ENCODE results near the gene DMKN. TPM values are rescaled to one million over a fixed set of nuclear protein-coding genes. Genes with fewer than 3 reads are reported as not detected.

The DMKN gene
- total and polyA plus RNA-seq, 2 of the 4 experiments (the other 2 are of a cell fraction) = 0.36 to 2.4 TPM

- BruUV-seq (replicated peaks) = no TSS peak
- intact Hi-C loops (cut with micrococcal nuclease) (no loop called here), in situ Hi-C loops (cut with MboI; ENCODE audit: low sequenced_read_pairs) (no loop called here), dilution Hi-C loops (cut with HindIII; ENCODE audit: low sequenced_read_pairs, unreplicated experiment) (no loop called here)
- Histone ChIP-seq H4K91ac (ENCODE audit: insufficient read depth, low read depth, low read length) (no peak overlapping the region), H3K4ac (ENCODE audit: low read depth, low read length) (no peak overlapping the region), H2BK120ac (ENCODE audit: low read depth, low read length) (no peak overlapping the region), H3K4me1 (ENCODE audit: control insufficient read depth, insufficient read depth, low read length) (no peaks in the 10 kb centered on the region), H2BK5ac (ENCODE audit: low read depth, low read length, poor library complexity, severe bottlenecking) (no peak overlapping the region), H4K20me1 (ENCODE audit: insufficient read depth, low read length) (no peaks in the 10 kb centered on the region), H3K9ac (ENCODE audit: low read depth, low read length) (no peak overlapping the region), H3K27me3 (ENCODE audit: control insufficient read depth, insufficient read depth, low read length) (peaks cover 3% of the 10 kb centered on the region; the same call in 1 of the 2 replicates), H3K36me3 (ENCODE audit: control insufficient read depth, insufficient read depth, low read length) (no peaks in the 10 kb centered on the region), H3K4me2 (ENCODE audit: low read depth, low read length) (no peak overlapping the region), H3K23ac (ENCODE audit: low read depth, low read length) (no peak overlapping the region), H4K5ac (ENCODE audit: low read depth, low read length) (no peak overlapping the region), H3K9me3 (ENCODE audit: control insufficient read depth, insufficient read depth, low read length) (no peaks in the 10 kb centered on the region), H2AK5ac (ENCODE audit: low read depth, low read length) (no peak overlapping the region), H3K18ac (ENCODE audit: low read depth, low read length) (no peak overlapping the region), H2AK9ac (replicated peaks; ENCODE audit: low read depth, low read length, poor library complexity) (no peak overlapping the region), H4K8ac (ENCODE audit: low read depth in 2 of 2, low read length in 2 of 2) (no peak overlapping the region), H3K9me1 (ENCODE audit: insufficient read depth, low read length) (no peaks in the 10 kb centered on the region), H2AFZ (replicated peaks; ENCODE audit: low read length, poor library complexity) (no peak overlapping the region), H2BK20ac (ENCODE audit: low read depth, low read length) (no peak overlapping the region), H3K79me1 (ENCODE audit: low read depth in 1 of 2, low read length in 2 of 2) (no peaks in the 10 kb centered on the region), H3K4me3 (ENCODE audit: insufficient read depth, low read depth, low read length) (no peak overlapping the region), H3K27ac (ENCODE audit: insufficient read depth, low read length) (no peak overlapping the region), H3K14ac (replicated peaks; ENCODE audit: low read depth, low read length) (no peak overlapping the region), H3K56ac (ENCODE audit: extremely low read depth, insufficient read depth, low read length) (no peak overlapping the region), H2BK15ac (ENCODE audit: low read depth, low read length) (no peak overlapping the region)
- ATAC-seq (ENCODE audit: low read depth) (no peak), DNase-seq (no peak)
- ChIA-PET CTCF (no interaction called here), POLR2A (ENCODE audit: unreplicated experiment) (no interaction called here)
- TF ChIP-seq MAFK (IDR thresholded peaks at IDR 0.05; ENCODE audit: low read depth, low read length) = no peak
- TF ChIP-seq RCOR1 (IDR thresholded peaks at IDR 0.05; ENCODE audit: insufficient replicate concordance, low read length) = no peak
- TF ChIP-seq USF2 (IDR thresholded peaks at IDR 0.05; ENCODE audit: low read depth, low read length) = no peak
- TF ChIP-seq CTCF (conservative IDR thresholded peaks at IDR 0.05; ENCODE audit: low read depth, low read length) = no peak
- no peak for TF ChIP-seq ELK1 (IDR thresholded peaks at IDR 0.05; ENCODE audit: borderline replicate concordance, low read depth, low read length)
- TF ChIP-seq SMC3 (IDR thresholded peaks at IDR 0.05; ENCODE audit: low read depth, low read length) = no peak
- no peak for TF ChIP-seq NFE2L2 (IDR thresholded peaks at IDR 0.05; ENCODE audit: low read depth, low read length)
- TF ChIP-seq RAD21 (IDR thresholded peaks at IDR 0.05; ENCODE audit: low read length) = no peak
- no peak for TF ChIP-seq BHLHE40 (IDR thresholded peaks at IDR 0.05; ENCODE audit: low read depth, low read length)
- no peak for TF ChIP-seq POLR2A (IDR thresholded peaks at IDR 0.05; ENCODE audit: low read depth, low read length)
- TF ChIP-seq MAZ (IDR thresholded peaks at IDR 0.05; ENCODE audit: borderline replicate concordance, low read depth, low read length) = no peak
- no peak for TF ChIP-seq MXI1 (IDR thresholded peaks at IDR 0.05; ENCODE audit: borderline replicate concordance, low read depth, low read length)
- TF ChIP-seq RFX5 (IDR thresholded peaks at IDR 0.05; ENCODE audit: low read depth, low read length) = no peak
- no peak for TF ChIP-seq FOS (IDR thresholded peaks at IDR 0.05; ENCODE audit: low read depth, low read length)
- no peak for TF ChIP-seq CEBPB (IDR thresholded peaks at IDR 0.05; ENCODE audit: low read depth, low read length)
- no peak for TF ChIP-seq CHD1 (IDR thresholded peaks at IDR 0.05; ENCODE audit: low read depth, low read length)
- WGBS, 2 experiments (ENCODE audit: extremely low coverage in 2 of 2, insufficient read length in 1 of 2) = 83% methylated on average over 1 of the region's 2 CpGs; no CpG with 5 or more reads in 1 of the 2 experiments
These were observed 58.8 kb downstream of the DMKN start for GRCh38 chr19:35454663-35455062.

All from IMR-90 (cell line).